Measurements from ENCODE around the gene SRC.
A peak's percentile ranks its signal among the peaks of the same experiment; 100 is the strongest.

The SRC gene

GRCh38 chr20:37380864-37381579, 35.1 kb downstream of the SRC start:
- DNase-seq, result no peak

GRCh38 chr20:37381621-37382471, 35.9 kb downstream of the SRC start:
- DNase-seq, result no peak

- DNase-seq, result no peak
Observed at GRCh38 chr20:37382482-37383120, 36.7 kb downstream of the SRC start.

GRCh38 chr20:37383229-37383989, 37.5 kb downstream of the SRC start:
- no peak for DNase-seq

GRCh38 chr20:37384683-37385174, 38.8 kb downstream of the SRC start:
- DNase-seq, result peak in 26 of 56 donors; percentile 5 to 72 (median 27)

GRCh38 chr20:37385176-37385575, 39.2 kb downstream of the SRC start:
- DNase-seq, result no peak

GRCh38 chr20:37385659-37386504, 39.9 kb downstream of the SRC start:
- DNase-seq, result no peak

- DNase-seq, result no peak
Observed at GRCh38 chr20:37386505-37387251, 40.7 kb downstream of the SRC start.

GRCh38 chr20:37387519-37388269, 41.8 kb downstream of the SRC start:
- no peak for DNase-seq

- DNase-seq, result no peak
Observed at GRCh38 chr20:37388831-37389230, 42.9 kb downstream of the SRC start.

- DNase-seq, result no peak
Observed at GRCh38 chr20:37389241-37389747, 43.4 kb downstream of the SRC start.

GRCh38 chr20:37389844-37390275, 43.9 kb downstream of the SRC start:
- no peak for DNase-seq

GRCh38 chr20:37390503-37390890, 44.6 kb downstream of the SRC start:
- no peak for DNase-seq

- DNase-seq, result peak in 3 of 56 donors; percentile 21 to 23 (median 21)
Observed at GRCh38 chr20:37390891-37391525, 45.1 kb downstream of the SRC start.

GRCh38 chr20:37392441-37393195, 46.7 kb downstream of the SRC start:
- no peak for DNase-seq

GRCh38 chr20:37393196-37393862, 47.4 kb downstream of the SRC start:
- no peak for DNase-seq
